GM18508 (cell line): ENCODE data around the gene OSBPL7.
"Not testable (repeated sequence)": the region's sequence is repeated elsewhere in the genome, so short reads cannot be mapped to it uniquely, and the experiment has no call there.

Source experiments
- ATAC-seq: cut with Tn5 transposase; IDR thresholded peaks from one replicate; pipeline ENCODE4 v1.9.1; 2021; ENCODE audit warnings: moderate number of reproducible peaks; ENCODE audit not compliant: insufficient read depth, unreplicated experiment

OSBPL7 gene

DNA sequence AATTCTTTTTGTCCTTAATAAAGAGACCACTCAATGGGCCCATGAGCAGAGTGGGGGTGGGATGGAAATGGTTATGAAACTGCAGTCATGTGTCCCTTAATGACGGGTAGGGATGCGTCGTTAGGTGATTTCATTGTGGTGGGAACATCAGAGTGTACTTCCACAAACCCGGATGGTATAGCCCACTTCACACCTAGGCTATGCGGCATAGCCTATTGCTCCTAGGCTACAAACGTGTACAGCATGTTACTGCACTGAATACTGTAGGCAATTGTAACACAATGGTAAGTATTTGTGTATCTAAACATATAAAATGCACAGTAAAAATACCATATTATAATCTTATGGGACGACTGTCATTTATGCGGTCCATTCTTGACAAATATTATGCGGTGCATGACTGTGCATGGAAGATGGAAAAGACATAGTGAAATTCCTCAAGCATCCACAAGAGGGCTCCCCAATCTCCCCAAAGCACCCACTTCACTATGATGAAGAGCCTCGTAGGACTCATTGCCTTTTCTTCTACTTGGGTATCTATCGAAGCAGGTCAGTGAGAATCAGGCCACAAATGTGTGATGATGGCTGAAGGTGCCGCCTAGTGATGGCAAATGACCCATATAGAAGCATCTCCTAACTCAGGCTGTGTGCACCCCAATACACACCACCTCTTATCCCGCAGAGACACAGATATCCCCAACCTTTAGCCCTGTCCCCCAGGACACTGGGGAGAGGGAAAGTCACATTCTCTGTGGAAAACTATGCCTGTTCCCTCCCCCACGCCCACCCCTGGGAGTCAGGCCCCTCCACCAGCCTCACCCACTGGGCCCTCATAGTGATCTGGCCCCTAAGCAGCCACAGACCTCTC lies 45.0 kb downstream of the OSBPL7 start:
- no peak for ATAC-seq

DNA sequence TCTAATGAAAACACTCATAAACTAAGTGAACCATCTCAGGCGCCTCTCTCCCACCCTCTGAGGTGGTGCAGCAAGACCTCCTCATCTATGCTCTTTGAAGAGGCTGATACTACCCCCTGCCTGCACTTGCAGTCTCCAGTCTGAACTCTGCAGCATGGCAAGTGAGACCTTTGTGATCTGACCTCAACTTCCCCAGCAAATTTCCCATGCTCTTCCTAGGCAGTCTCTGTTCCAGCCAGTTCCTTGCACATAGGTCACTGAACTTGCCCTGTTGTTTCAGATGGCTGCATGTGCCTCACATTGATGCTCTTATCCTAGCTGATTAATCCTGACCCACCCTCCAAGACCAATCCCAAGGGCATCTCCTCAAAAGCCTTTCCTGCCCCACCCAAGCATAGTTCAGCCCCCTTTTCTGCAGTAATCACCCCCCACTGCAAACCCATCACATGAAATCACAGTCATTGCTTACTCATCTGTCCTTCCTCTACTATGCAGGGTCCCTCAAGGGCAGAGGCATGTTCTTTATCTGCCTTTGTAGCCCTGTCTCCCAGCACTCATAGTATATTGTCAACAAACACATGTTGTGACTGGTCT lies 46.5 kb downstream of the OSBPL7 start:
- no peak for ATAC-seq

DNA sequence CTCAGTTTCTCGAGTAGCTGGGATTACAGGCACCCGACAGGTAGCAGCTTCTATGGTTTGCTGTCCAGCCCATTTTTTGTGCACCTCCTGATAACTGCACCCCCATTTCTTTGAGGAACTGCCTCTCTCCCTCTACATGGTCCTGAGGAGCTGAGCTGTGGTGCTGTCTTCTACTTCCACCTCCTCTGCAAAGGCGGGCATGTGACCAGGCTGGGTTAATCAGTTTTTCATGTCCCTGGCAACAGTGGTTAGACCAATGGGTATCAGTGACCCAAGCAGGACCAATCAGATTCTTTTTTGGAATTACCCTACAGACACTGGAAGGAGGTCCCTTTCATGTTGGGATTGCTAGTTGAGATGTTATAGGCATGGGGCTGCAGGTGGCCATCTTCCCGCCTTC lies 47.3 kb downstream of the OSBPL7 start:
- ATAC-seq = no peak

DNA sequence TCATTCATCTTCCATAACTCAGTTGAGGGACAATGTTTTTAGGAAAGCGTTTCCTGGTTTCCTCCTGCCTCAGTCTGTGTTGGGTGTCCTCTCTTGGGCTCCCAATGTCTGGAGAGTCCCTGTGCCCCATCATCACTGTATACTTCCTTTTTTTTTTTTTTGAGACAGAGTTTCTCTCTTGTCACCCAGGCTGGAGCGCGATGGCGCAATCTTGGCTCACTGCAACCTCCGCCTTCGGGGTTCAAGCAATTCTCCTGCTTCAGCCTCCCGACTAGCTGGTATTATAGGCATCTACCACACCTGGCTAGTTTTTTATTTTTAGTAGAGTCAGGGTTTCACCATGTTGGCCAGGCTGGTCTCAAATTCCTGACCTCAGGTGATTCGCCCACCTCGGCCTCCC lies 47.9 kb downstream of the OSBPL7 start:
- ATAC-seq = not testable (repeated sequence)

DNA sequence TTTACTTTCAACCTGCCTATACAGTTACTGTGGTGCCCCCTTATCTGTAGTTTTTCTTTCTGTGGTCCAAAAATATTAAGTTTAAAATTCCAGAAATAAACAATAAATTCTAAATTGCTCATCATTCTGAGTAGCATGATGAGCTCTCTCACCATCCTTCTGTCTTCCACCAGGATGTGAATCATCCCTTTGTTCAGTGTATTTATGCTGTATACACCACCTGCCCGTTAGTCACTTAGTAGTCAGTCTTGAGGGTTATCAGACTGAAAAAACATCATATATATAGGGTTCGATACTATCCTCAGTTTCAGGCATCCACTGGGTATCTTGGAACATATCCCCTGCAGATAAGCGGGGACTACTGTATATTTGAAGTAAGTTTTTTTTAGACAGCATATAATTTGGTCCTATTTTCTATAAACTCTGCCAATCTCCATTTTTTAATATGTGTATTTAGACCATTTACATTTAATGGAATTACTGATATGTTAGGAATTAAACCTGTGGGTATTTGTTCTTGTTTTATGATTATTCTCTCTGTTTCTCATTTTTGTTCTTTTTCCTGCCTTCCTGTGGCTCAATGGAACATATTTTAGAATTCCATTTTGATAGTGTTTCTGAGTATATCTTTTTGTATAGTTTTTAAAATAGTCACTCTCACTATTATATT lies 57.5 kb downstream of the OSBPL7 start:
- ATAC-seq = no peak

DNA sequence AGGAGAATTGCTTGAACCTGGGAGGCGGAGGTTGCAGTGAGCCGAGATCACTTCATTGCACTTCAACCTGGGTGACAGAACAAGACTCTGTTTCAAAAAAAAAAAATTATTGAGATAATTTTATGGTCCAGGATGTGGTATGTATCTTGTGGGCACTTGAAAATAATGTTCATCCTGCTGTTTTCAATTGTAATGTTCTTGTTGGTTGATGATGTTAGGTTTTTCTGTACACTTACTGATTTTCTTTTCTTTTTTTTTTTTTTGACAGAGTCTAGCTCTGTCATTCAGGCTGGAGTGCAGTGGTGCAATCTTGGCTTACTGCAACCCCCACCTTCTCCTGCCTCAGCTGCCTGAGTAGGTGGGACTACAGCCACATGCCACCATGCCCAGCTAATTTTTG lies 58.9 kb downstream of the OSBPL7 start:
- no peak for ATAC-seq

DNA sequence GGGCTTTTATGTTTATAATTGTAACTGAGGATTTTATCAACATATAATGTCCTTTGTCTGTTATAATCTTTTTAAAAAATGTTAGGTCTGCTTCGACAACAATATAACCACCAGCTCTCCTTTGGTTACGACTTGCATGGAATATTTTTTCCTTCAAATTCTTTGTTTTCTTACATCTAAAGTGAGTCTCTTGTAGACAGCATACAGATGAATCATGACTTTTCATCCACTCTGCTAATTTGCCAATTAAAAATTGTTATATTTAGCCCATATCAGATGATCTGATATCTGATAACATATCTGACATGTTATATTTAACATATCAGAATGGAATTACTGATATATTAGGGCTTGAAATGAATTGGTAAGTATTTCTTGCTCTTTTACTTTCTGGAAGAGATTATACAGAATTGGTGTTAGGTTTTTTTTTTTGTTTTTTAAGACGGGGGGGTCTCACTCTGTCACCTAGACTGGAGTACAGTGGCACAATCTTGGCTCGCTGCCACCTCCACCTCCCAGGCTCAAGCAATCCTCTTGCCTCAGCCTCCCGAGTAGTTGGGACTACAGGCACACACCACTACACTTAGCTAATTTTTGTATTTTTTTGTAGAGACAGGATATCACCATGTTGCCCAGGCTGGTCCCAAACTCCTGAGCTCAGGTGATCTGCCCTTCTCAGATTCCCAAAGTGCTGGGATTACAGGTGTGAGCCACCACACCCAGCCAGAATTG lies 61.0 kb downstream of the OSBPL7 start:
- ATAC-seq = no peak

DNA sequence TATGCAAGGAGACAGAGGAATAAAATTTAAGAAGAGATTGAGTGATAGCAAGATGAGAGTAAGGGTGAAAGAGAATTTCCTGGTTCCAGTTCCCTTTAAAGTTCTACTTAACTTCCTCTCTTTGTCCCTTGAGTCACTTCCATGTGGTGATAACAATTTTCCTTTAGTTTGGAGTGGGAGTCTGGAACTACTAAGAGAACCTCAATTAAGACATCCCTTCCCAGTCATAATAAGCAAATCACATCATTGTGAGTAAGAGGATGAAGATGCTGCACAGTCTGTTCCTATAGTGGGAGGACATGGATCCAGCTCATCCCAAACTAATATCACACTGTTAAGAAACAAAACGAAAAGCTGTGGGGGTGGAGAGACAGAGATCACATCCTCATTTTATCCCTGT lies 64.2 kb downstream of the OSBPL7 start:
- no peak for ATAC-seq
